HFF-Myc (cell line): ENCODE data around the gene RAB10.
A peak's percentile ranks its signal among the peaks of the same experiment; 100 is the strongest.

Experiments
- DNase-seq: peaks from one replicate; pipeline ENCODE4 v3.0.0-alpha.2; 2011; ENCODE audit warnings: low read depth; ENCODE audit errors: extremely low read depth
- H3K4me3 ChIP-seq: replicated peaks from 2 replicates; pipeline ENCODE4 v1.5.1; 2011; ENCODE audit warnings: low read depth, mild to moderate bottlenecking, control low read depth, low read length
- CTCF ChIP-seq: IDR thresholded peaks from 2 replicates; pipeline ENCODE4 v1.5.1; 2012; ENCODE audit warnings: mild to moderate bottlenecking, low read depth, low read length, control low read depth; ENCODE audit errors: missing control alignments

RAB10 gene

GRCh38 chr2:26184555-26185303 lies 150.8 kb downstream of the RAB10 start:
- no peak for DNase-seq
- TF ChIP-seq CTCF = peak; percentile 30

GRCh38 chr2:26185304-26185928 lies 151.5 kb downstream of the RAB10 start:
- TF ChIP-seq CTCF = no peak
- no peak for DNase-seq
- peak overlapping the region; percentile 36 for H3K4me3 ChIP-seq

More at GRCh38 chr2:26184555-26185303, 150.8 kb downstream of the RAB10 start:
- peak overlapping the region; percentile 36 for H3K4me3 ChIP-seq

- no peak overlapping the region for H3K4me3 ChIP-seq
Measured at GRCh38 chr2:26185954-26186770, 152.3 kb downstream of the RAB10 start.

More at GRCh38 chr2:26185954-26186770, 152.3 kb downstream of the RAB10 start:
- TF ChIP-seq CTCF = no peak
- DNase-seq = no peak
